ENCODE measurements around the gene KCNQ4. TPM values are rescaled to one million over a fixed set of nuclear protein-coding genes. Genes with fewer than 3 reads are reported as not detected.

The KCNQ4 gene
- total RNA-seq, 1 experiment from 2014 or later, result 1.6 TPM

- ChIA-PET CTCF (no interaction called here), POLR2A (no interaction called here)
- DNase-seq, result no peak
- H3K36me3 Mint-ChIP-seq (ENCODE audit: insufficient read depth, unreplicated experiment), result peaks cover 44% of the 10 kb centered on the region
- no TSS peak for BruUV-seq (replicated peaks)
- no peak overlapping the region for H3K27ac Mint-ChIP-seq (ENCODE audit: unreplicated experiment)
- intact Hi-C loops (cut with micrococcal nuclease; ENCODE audit: unreplicated experiment), result no loop called here
- Histone ChIP-seq H3K36me3 (ENCODE audit: control insufficient read depth, insufficient read depth, low read length) (peaks cover 1% of the 10 kb centered on the region; the same call in 1 of the 2 replicates), H3K4me3 (ENCODE audit: low read depth, low read length) (no peak overlapping the region), H3K27me3 (replicated peaks; ENCODE audit: control insufficient read depth, insufficient read depth, low read length) (no peaks in the 10 kb centered on the region), H3K9me3 (no peaks in the 10 kb centered on the region), H3K4me1 (no peaks in the 10 kb centered on the region)
- no peak overlapping the region for H3K4me3 Mint-ChIP-seq (ENCODE audit: unreplicated experiment)
- no peak for TF ChIP-seq CTCF (IDR thresholded peaks at IDR 0.05; ENCODE audit: insufficient read depth in 1 of 2, low read depth in 1 of 2, low read length in 1 of 2, severe bottlenecking in 1 of 2, unreplicated experiment in 1 of 2)
- H3K27me3 Mint-ChIP-seq (ENCODE audit: insufficient read depth, unreplicated experiment), result no peaks in the 10 kb centered on the region
- H3K4me1 Mint-ChIP-seq (ENCODE audit: low read depth, unreplicated experiment), result no peaks in the 10 kb centered on the region
- no peaks in the 10 kb centered on the region for H3K9me3 Mint-ChIP-seq (ENCODE audit: unreplicated experiment)
Observed at GRCh38 chr1:40755067-40755466, 28.5 kb upstream of the KCNQ4 start.

GRCh38 chr1:40756523-40756922, 27.1 kb upstream of the KCNQ4 start:
- H3K27me3 Mint-ChIP-seq (ENCODE audit: insufficient read depth, unreplicated experiment), result no peaks in the 10 kb centered on the region
- H3K4me1 ChIP-seq, result no peaks in the 10 kb centered on the region
- no peak for TF ChIP-seq CTCF (IDR thresholded peaks at IDR 0.05; ENCODE audit: insufficient read depth in 1 of 2, low read depth in 1 of 2, low read length in 1 of 2, severe bottlenecking in 1 of 2, unreplicated experiment in 1 of 2)
- no peaks in the 10 kb centered on the region for H3K9me3 ChIP-seq
- H3K9me3 Mint-ChIP-seq (ENCODE audit: unreplicated experiment), result no peaks in the 10 kb centered on the region
- no peak for DNase-seq
- H3K4me3 Mint-ChIP-seq (ENCODE audit: unreplicated experiment), result no peak overlapping the region
- intact Hi-C loops (cut with micrococcal nuclease; ENCODE audit: unreplicated experiment), result no loop called here
- peaks cover 1% of the 10 kb centered on the region; the same call in 1 of the 2 replicates for H3K36me3 ChIP-seq (ENCODE audit: control insufficient read depth, insufficient read depth, low read length)
- H3K36me3 Mint-ChIP-seq (ENCODE audit: insufficient read depth, unreplicated experiment), result peaks cover 32% of the 10 kb centered on the region
- ChIA-PET CTCF (no interaction called here), POLR2A (no interaction called here)
- H3K27me3 ChIP-seq (replicated peaks; ENCODE audit: control insufficient read depth, insufficient read depth, low read length), result no peaks in the 10 kb centered on the region
- no peak overlapping the region for H3K27ac Mint-ChIP-seq (ENCODE audit: unreplicated experiment)
- no peak overlapping the region for H3K4me3 ChIP-seq (ENCODE audit: low read depth, low read length)
- H3K4me1 Mint-ChIP-seq (ENCODE audit: low read depth, unreplicated experiment), result no peaks in the 10 kb centered on the region
- BruUV-seq (replicated peaks), result no TSS peak

- ChIA-PET POLR2A (no interaction called here), CTCF (no interaction called here)
- H3K9me3 ChIP-seq, result no peaks in the 10 kb centered on the region
- TF ChIP-seq CTCF (IDR thresholded peaks at IDR 0.05; ENCODE audit: insufficient read depth in 1 of 2, low read depth in 1 of 2, low read length in 1 of 2, severe bottlenecking in 1 of 2, unreplicated experiment in 1 of 2), result no peak
- H3K9me3 Mint-ChIP-seq (ENCODE audit: unreplicated experiment), result no peaks in the 10 kb centered on the region
- H3K4me1 Mint-ChIP-seq (ENCODE audit: low read depth, unreplicated experiment), result no peaks in the 10 kb centered on the region
- no peaks in the 10 kb centered on the region for H3K4me1 ChIP-seq
- H3K27me3 ChIP-seq (replicated peaks; ENCODE audit: control insufficient read depth, insufficient read depth, low read length), result no peaks in the 10 kb centered on the region
- H3K36me3 ChIP-seq (ENCODE audit: control insufficient read depth, insufficient read depth, low read length), result peaks cover 1% of the 10 kb centered on the region; the same call in 1 of the 2 replicates
- H3K4me3 ChIP-seq (ENCODE audit: low read depth, low read length), result no peak overlapping the region
- no peak for DNase-seq
- no peak overlapping the region for H3K4me3 Mint-ChIP-seq (ENCODE audit: unreplicated experiment)
- H3K36me3 Mint-ChIP-seq (ENCODE audit: insufficient read depth, unreplicated experiment), result peaks cover 32% of the 10 kb centered on the region
- BruUV-seq (replicated peaks), result no TSS peak
- intact Hi-C loops (cut with micrococcal nuclease; ENCODE audit: unreplicated experiment), result no loop called here
- H3K27ac Mint-ChIP-seq (ENCODE audit: unreplicated experiment), result no peak overlapping the region
- no peaks in the 10 kb centered on the region for H3K27me3 Mint-ChIP-seq (ENCODE audit: insufficient read depth, unreplicated experiment)
Observed at GRCh38 chr1:40757084-40757483, 26.5 kb upstream of the KCNQ4 start.

Measured in Caco-2 (cell line).